Right renal pelvis (tissue), 4 donors: ENCODE results near the gene TGFBR3. TPM values are rescaled to one million over a fixed set of nuclear protein-coding genes. Genes with fewer than 3 reads are reported as not detected.

Experiments used
- DNase-seq, 4 donors: peaks; one replicate each; pipeline ENCODE4 v3.0.0-alpha.2; 2013; ENCODE audit warnings: low read depth in 4 of 4, low spot score in 3 of 4, missing footprints in 1 of 4
- polyA plus RNA-seq, 4 donors: library from polyadenylated mRNA; unstranded; fragments of 120-200 nt; gene quantifications; one replicate each; pipeline ENCODE4 v1.2.1, GENCODE V29; 2013; ENCODE audit not compliant: insufficient read length in 4 of 4

Gene TGFBR3
- 100 to 1,000 TPM; 115 to 154 (median 136) TPM for polyA plus RNA-seq

DNA sequence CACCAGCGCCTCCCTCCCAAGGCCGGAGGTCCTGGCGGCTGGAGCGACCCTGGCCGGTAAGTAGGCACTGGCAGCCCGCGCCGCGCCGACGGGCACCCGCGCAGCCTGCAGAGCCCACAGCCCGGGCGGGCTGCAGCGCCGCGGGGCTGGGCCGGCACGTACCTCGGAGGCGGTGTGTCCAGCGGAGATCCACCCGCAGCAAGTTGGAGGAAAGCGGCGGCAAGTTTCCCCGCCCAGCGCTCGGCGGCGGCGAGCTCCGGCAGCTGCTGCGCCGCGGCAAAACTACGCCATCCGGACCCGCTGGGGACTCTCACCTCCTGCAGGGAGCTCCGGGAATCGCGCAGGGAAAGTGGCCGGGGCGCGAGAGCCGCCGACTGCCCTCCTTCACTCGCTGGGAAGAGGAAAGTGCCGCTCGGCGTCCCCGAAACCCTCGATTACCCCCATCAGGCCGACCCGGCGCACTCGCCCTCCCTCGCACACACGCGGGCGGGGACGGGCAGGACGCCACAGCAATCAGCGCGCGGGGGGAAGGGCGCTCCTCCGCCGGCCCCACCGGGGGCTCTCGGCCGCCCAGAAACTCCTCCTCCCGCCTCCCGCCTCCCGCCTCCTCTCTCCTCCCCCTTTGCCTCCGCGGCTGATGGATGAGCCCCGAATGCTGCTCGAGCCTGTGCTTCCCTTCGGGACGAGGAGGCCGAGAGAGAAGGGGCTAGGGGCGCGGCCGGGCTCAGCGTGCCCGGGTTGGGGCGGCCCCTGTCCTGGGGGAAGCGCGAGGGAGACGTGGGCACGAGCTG, at the start of gene TGFBR3:
Gene TGFBR3, minus strand, starts transcription at position 436 of the 791 bp plus-strand sequence. CDS start 24,620 bp downstream, outside the sequence.
- DNase-seq: peak; percentile 85 to 86 (median 86)

DNA sequence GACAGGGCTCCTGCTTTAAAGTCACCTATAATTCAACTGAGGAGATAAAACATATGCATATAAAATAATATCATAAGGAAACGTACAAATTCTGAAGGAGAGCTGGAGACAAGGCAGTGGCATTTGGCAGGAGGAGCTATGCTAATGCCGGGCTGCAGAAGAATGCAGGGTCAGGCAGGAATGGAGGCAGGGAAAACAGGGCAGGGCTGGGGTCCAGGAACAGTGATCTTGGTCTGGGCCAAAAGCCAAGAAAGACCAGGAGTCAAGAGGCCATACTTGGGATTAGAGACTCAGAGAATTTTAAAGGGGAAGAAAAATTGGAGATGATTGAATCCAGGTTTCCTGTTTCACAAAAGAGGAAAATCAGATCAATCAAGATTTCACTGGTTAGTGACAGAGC, 43.3 kb upstream of the TGFBR3 start:
- peak in 1 of 4 donors; percentile 17 for DNase-seq

GRCh38 chr1:91928026-91928425, 42.1 kb upstream of the TGFBR3 start:
- DNase-seq: no peak

- no peak for DNase-seq
Measured at GRCh38 chr1:91925644-91926435, 39.9 kb upstream of the TGFBR3 start.

- DNase-seq: no peak
Measured at GRCh38 chr1:91924146-91924545, 38.2 kb upstream of the TGFBR3 start.

DNA sequence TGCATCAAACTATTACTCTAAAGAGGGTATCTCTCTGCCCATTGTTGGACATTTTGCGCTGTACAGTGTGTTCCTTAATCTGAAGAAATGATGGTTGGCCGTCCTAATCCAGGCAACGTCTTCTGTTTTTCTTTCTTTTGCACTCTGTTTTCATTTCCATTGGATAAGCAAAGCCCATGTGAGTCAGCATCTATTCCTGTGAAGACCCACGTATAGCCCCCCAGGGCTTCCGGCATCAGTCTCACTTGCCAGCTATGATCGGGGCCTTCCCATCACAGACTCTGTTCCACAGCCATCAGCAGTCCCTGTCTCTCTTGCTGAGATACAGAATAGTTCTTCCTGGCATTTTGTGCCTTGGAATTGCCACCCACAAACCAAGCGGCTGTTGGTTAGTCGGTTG, 34.0 kb upstream of the TGFBR3 start:
- DNase-seq: no peak

GRCh38 chr1:91916811-91917460, 31.0 kb upstream of the TGFBR3 start:
- DNase-seq: no peak

- DNase-seq: no peak
Measured at GRCh38 chr1:91916046-91916445, 30.1 kb upstream of the TGFBR3 start.

DNA sequence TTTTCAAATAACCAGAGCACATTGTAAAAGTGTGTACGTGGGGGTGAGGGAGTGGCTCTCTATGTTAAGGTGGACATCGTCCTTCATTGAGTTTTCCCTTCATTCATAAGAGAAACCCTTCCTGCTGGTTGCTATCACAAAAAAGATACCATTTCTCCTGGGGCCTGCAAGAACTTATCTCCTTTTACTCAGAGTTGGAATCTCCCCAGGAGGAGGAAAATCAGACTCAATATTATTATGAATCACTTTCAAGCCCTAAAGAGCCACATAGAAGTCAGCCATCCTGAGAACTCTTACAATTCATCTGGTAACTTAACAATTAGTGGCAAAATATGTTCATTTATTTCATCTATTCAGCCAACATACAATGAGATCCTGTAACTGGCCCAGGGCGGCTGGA, 27.1 kb upstream of the TGFBR3 start:
- no peak for DNase-seq

GRCh38 chr1:91912266-91912665, 26.3 kb upstream of the TGFBR3 start:
- DNase-seq: no peak

GRCh38 chr1:91901231-91901630, 15.3 kb upstream of the TGFBR3 start:
- no peak for DNase-seq

- DNase-seq: no peak
Measured at GRCh38 chr1:91900562-91900961, 14.6 kb upstream of the TGFBR3 start.

GRCh38 chr1:91897016-91897415, 11.1 kb upstream of the TGFBR3 start:
- DNase-seq: no peak

DNA sequence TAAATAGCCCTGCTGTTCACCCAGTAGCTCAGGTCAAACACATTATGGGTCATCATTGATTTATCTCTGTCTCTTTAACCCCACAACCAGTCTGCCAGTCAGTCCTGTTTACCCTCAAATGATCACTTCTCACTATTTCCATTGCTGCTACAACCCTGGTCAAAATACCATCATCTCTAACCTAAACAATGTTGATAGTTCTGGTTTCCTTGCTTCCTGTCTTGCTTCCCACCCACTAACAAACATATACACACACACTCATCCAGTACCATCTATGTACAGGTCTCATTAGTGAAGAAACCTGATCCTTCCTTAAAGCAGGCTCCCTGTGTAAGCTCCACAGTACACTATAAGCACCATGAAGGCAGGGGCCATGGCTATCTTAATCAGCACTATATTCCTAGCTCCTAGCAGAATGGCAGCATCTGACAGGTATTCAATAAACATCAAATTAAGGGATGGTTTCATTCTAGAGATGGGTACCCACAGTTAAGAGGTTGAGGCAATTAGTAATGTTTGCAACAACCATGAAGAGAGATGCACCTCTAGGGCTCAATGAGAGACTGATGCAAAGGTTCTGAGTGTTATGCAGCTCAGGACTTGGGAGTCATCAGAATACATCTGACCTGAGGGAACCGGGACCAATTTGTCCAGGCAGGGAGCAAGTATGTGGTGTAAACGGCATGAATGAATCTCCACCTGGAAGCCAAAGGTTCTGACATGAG, 10.0 kb upstream of the TGFBR3 start:
- DNase-seq: no peak

DNA sequence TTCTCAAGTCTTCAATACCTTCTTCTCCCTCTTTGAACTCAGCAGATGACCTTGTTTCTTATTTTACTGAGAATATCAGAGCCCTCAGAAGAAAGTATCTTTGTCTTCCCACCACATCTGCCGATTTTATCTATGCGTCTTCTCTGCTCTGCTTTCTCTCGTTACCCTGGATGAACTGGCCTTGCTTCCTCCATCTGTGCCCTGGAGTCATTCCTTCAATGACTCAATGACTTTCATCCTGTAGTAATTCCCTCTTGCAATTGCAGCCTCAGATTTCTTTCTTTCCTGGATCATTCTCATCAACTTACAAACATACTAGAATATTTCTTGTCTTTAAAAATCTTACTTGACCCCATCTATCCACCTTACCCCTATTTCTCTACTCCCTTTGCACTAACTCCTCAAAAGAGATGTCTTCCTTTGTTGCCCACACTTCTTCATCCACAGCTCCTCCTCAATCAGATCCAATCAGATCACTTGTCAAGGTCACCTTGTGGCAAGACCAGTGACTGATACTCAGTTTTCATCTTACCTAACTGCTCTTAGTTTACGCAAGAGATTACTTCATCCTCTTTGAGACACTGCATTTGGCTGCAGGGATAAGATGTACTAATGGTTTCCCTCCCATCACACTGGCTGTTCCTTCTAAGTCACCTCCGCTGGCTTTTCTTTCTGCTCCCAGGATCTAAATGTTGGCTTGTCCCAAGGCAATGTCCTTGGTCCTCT, 8.2 kb upstream of the TGFBR3 start:
- DNase-seq: no peak

- no peak for DNase-seq
Measured at GRCh38 chr1:91891969-91892368, 6.0 kb upstream of the TGFBR3 start.

- DNase-seq: no peak
Measured at GRCh38 chr1:91891454-91891853, 5.5 kb upstream of the TGFBR3 start.

GRCh38 chr1:91889717-91890459, 3.9 kb upstream of the TGFBR3 start:
- DNase-seq: no peak

DNA sequence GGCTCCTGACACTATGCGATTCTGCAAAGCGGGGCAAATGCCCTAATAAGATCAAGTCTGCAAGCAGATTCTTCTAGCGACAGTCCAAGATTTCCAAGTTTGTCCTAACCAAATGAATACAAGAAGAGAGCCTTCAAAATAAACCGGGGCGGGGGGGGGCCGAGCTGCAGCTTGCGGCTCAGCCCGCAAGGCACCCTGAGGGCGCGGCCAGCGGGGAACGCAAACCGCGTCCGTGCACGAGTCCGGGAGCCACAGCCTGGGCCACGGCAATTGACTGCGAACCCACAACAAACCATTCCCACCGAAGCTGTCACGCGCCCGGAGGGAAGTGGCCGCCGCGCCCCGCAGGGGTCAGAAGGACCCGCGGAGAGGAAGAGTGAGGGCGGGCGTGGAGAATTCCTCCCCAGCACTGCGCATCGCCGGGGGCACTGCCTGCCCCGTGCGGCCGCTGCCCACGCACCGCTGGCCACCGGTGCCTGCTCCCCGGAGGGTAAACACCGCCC, 687 bp downstream of the TGFBR3 start:
- no peak for DNase-seq
